A549 (cell line): ENCODE results near the gene PRTG. TPM values are rescaled to one million over a fixed set of nuclear protein-coding genes. Genes with fewer than 3 reads are reported as not detected.
"Not testable (repeated sequence)": the region's sequence is repeated elsewhere in the genome, so short reads cannot be mapped to it uniquely, and the experiment has no call there.

Experiments used
- ATAC-seq, 2 experiments: fragments of 200-7000 bp in 1 of 2; fragments of >200 bp in 1 of 2; cut with Nextera tagmentation in 1 of 2; cut with Tn5 transposase in 1 of 2; 3 replicates each; pipeline versions ENCODE4 v1.8.0 to v1.9.1; 2018 to 2020; ENCODE audit warnings: mild to moderate bottlenecking in 1 of 2, moderate library complexity in 1 of 2
- CTCF ChIA-PET: fragments of 300-600 bp; sonication (Branson Sonifier 250); formaldehyde crosslinking; extraction: SDS; loops from one replicate; lab custom pipeline; 2021; ENCODE audit warnings: antibody characterized with exemption, inconsistent platforms; lab: Yijun Ruan, JAX
- POLR2A ChIA-PET: fragments of 350-600 bp; formaldehyde crosslinking; extraction: SDS; loops from one replicate; lab custom pipeline; 2021; ENCODE audit warnings: antibody characterized with exemption, inconsistent platforms; lab: Yijun Ruan, JAX
- DNase-seq, 2 experiments: peaks; one replicate each; pipeline versions ENCODE4 v3.0.0 to v3.0.0-alpha.2; 2011 to 2016; ENCODE audit warnings: low read depth in 1 of 2, low spot score in 1 of 2
- FAIRE-seq: peaks from 2 replicates; lab custom pipeline; 2011; peaks lifted over from hg19 to GRCh38; lab: Jason Lieb, UNC
- H3K27ac ChIP-seq, 2 experiments: fragments of >200 bp; sonication (Bioruptor Twin); formaldehyde crosslinking; 3 replicates each; pipeline ENCODE4 v1.5.1; 2016 to 2017
- H3K4me1 ChIP-seq: fragments of >200 bp; sonication (Bioruptor Twin); formaldehyde crosslinking; 3 replicates; pipeline ENCODE4 v1.6.1; 2016
- H3K4me2 ChIP-seq: fragments of >200 bp; sonication (Bioruptor Twin); formaldehyde crosslinking; 3 replicates; pipeline ENCODE4 v1.6.1; 2016
- H3K4me3 ChIP-seq: fragments of >200 bp; sonication (Bioruptor Twin); formaldehyde crosslinking; 3 replicates; pipeline ENCODE4 v1.5.1; 2016
- H3K9me3 ChIP-seq: fragments of >200 bp; sonication (Bioruptor Twin); formaldehyde crosslinking; 3 replicates; pipeline ENCODE4 v1.6.1; 2016
- BCL3 ChIP-seq: fragments of >200 bp; sonication (Bioruptor Twin); formaldehyde crosslinking; IDR thresholded peaks from 3 replicates; pipeline ENCODE4 v1.6.1; 2016
- CBX2 ChIP-seq: fragments of 200-600 bp; sonication (generic); IDR thresholded peaks from 2 replicates; pipeline ENCODE4 v1.6.1; 2016; ENCODE audit warnings: low read depth, mild to moderate bottlenecking, borderline replicate concordance
- CHD4 ChIP-seq: fragments of 200-600 bp; sonication (generic); IDR thresholded peaks from 2 replicates; pipeline ENCODE4 v1.6.1; 2016; ENCODE audit warnings: antibody characterized with exemption, mild to moderate bottlenecking, borderline replicate concordance
- CTCF ChIP-seq: fragments of >200 bp; sonication (Bioruptor Twin); formaldehyde crosslinking; IDR thresholded peaks from 3 replicates; pipeline ENCODE4 v1.5.1; 2016
- E2F6 ChIP-seq: IDR thresholded peaks from 2 replicates; pipeline ENCODE4 v1.6.1; 2012; ENCODE audit warnings: low read depth, borderline replicate concordance
- EHF ChIP-seq: fragments of 250-450 bp; sonication (Bioruptor Pico); IDR thresholded peaks from 2 replicates; pipeline ENCODE4 v1.5.0; 2020; ENCODE audit warnings: mild to moderate bottlenecking
- FOSL2 ChIP-seq, 2 experiments: fragments of 450-650 bp in 1 of 2; fragments of >200 bp in 1 of 2; sonication (Bioruptor Twin) in 1 of 2; formaldehyde crosslinking; IDR thresholded peaks; 2 replicates each; pipeline versions ENCODE4 v1.5.0 to v1.6.1; 2016 to 2020; ENCODE audit warnings: mild to moderate bottlenecking in 1 of 2, moderate library complexity in 1 of 2
- HES2 ChIP-seq: fragments of >200 bp; sonication (Bioruptor Twin); formaldehyde crosslinking; IDR thresholded peaks from 2 replicates; pipeline ENCODE4 v1.6.1; 2016
- MAZ ChIP-seq: fragments of 150-350 bp; IDR thresholded peaks from 2 replicates; pipeline ENCODE4 v1.6.1; 2014; ENCODE audit warnings: antibody characterized with exemption, low read depth, low read length, borderline replicate concordance
- NFE2L2 ChIP-seq: fragments of 150-350 bp; conservative IDR thresholded peaks from 2 replicates; pipeline ENCODE4 v1.6.1; 2014; ENCODE audit warnings: low read length
- NR3C1 ChIP-seq: fragments of >200 bp; sonication (Bioruptor Twin); formaldehyde crosslinking; IDR thresholded peaks from 3 replicates; pipeline ENCODE4 v1.6.1; 2017
- PBX3 ChIP-seq: IDR thresholded peaks from 2 replicates; pipeline ENCODE4 v1.6.1; 2012
- RAD21 ChIP-seq, 2 experiments: fragments of >200 bp in 1 of 2; sonication (Bioruptor Twin) in 1 of 2; formaldehyde crosslinking in 1 of 2; IDR thresholded peaks in 1 of 2; conservative IDR thresholded peaks in 1 of 2; 2 replicates in 1 of 2; 3 replicates in 1 of 2; pipeline ENCODE4 v1.6.1; 2012 to 2018; ENCODE audit warnings: inconsistent platforms in 1 of 2
- RARB ChIP-seq: fragments of 250-450 bp; sonication (Bioruptor Pico); IDR thresholded peaks from 2 replicates; pipeline ENCODE4 v1.8.0; 2021; ENCODE audit warnings: mild to moderate bottlenecking, moderate library complexity
- RCOR1 ChIP-seq: fragments of 150-350 bp; IDR thresholded peaks from 2 replicates; pipeline ENCODE4 v1.6.1; 2014; ENCODE audit warnings: antibody characterized with exemption, low read length, low read depth
- SMC3 ChIP-seq: fragments of >200 bp; sonication (Bioruptor Twin); formaldehyde crosslinking; IDR thresholded peaks from 3 replicates; pipeline ENCODE4 v1.6.1; 2018; ENCODE audit warnings: inconsistent platforms
- SREBF2 ChIP-seq: fragments of 450-650 bp; IDR thresholded peaks from 2 replicates; pipeline ENCODE4 v1.6.1; 2014; ENCODE audit warnings: mild to moderate bottlenecking, moderate library complexity
- TP53 ChIP-seq: fragments of 250-450 bp; sonication (Bioruptor Pico); IDR thresholded peaks from 2 replicates; pipeline ENCODE4 v1.5.0; 2021; ENCODE audit warnings: mild to moderate bottlenecking, moderate library complexity
- ZC3H11A ChIP-seq: fragments of 450-650 bp; IDR thresholded peaks from 2 replicates; pipeline ENCODE4 v1.6.1; 2014; ENCODE audit warnings: antibody characterized with exemption, mild to moderate bottlenecking
- ZSCAN20 ChIP-seq: fragments of 250-450 bp; sonication (Bioruptor Pico); IDR thresholded peaks from 2 replicates; pipeline ENCODE4 v1.8.0; 2022; ENCODE audit warnings: mild to moderate bottlenecking, moderate library complexity
- WGBS: methylation state at CpG from one replicate; pipeline ENCODE4 v1.1.6; 2017; ENCODE audit errors: missing lambda C conversion rate; 5-methylcytosine and 5-hydroxymethylcytosine counted together
- polyA plus RNA-seq, 4 experiments: library from polyadenylated mRNA; depleted of rRNA in 3 of 4; stranded (reverse); fragments of >200 nt; fragmentation: RNase III in 1 of 4; extraction: RNeasy Plus Mini Kit Qiagen cat#74134 plus additional on column Dnase treatment in 1 of 4; gene quantifications; 2 replicates in 3 of 4; 3 replicates in 1 of 4; pipeline ENCODE4 v1.2.3, GENCODE V29; 2011 to 2017

The PRTG gene
- polyA plus RNA-seq, 2 of the 4 experiments (the other 2 are of a cell fraction) = 5.5 to 10.7 TPM

- ChIA-PET POLR2A (no interaction called here), CTCF (no interaction called here)
- FAIRE-seq (no peak), DNase-seq (no peak), ATAC-seq (no peak)
- 90% methylated on average over 13 of the region's 13 CpGs for WGBS
- H3K27ac ChIP-seq = no peak overlapping the region
- H3K4me1 ChIP-seq = no peaks in the 10 kb centered on the region
- no peaks in the 10 kb centered on the region for H3K9me3 ChIP-seq
- no peak overlapping the region for H3K4me2 ChIP-seq
- no peak overlapping the region for H3K4me3 ChIP-seq
- TF ChIP-seq MAZ (no peak), RAD21 (conservative IDR thresholded peaks at IDR 0.05 in 1 of 2, IDR thresholded peaks at IDR 0.05 in 1 of 2) (no peak), PBX3 (no peak), CHD4 (no peak), SREBF2 (no peak), FOSL2 (IDR thresholded peaks at IDR 0.05) (no peak), FOSL2 (CRISPR knock-in tag; IDR thresholded peaks at IDR 0.05) (no peak), BCL3 (no peak), E2F6 (no peak), TP53 (CRISPR knock-in tag) (no peak), NR3C1 (no peak), HES2 (no peak), CBX2 (no peak), RCOR1 (no peak), SMC3 (no peak), CTCF (no peak), ZC3H11A (no peak), ZSCAN20 (CRISPR knock-in tag) (no peak), NFE2L2 (no peak), EHF (CRISPR knock-in tag) (no peak), RARB (CRISPR knock-in tag) (no peak)
These were observed 15.6 kb upstream of the PRTG start for GRCh38 chr15:55758580-55758986.

GRCh38 chr15:55753433-55753832 is 10.5 kb upstream of the PRTG start:
- FAIRE-seq, POLR2A ChIA-PET, DNase-seq, H3K4me1 ChIP-seq, H3K4me3 ChIP-seq, H3K9me3 ChIP-seq, H3K4me2 ChIP-seq, H3K27ac ChIP-seq, ATAC-seq: not testable (repeated sequence)
- TF ChIP-seq ZC3H11A = peak; percentile 98
- CTCF ChIA-PET = interaction anchor here (1.5 to 5.0 kb wide), 2 partner anchors 21 to 26 kb away, joined by 4 to 26 read pairs; no protein-coding TSS in a partner anchor
- WGBS = 64% methylated on average over 5 of the region's 5 CpGs
